Uterus (tissue), 4 donors: Measurements from ENCODE around the gene PLIN5. TPM values are rescaled to one million over a fixed set of nuclear protein-coding genes. Genes with fewer than 3 reads are reported as not detected.

Experiments
- DNase-seq, 2 donors: peaks; one replicate each; pipeline ENCODE4 v3.0.0-alpha.2; 2019 to 2020
- H3K27ac ChIP-seq, 2 donors: fragments of 200-600 bp; sonication (generic); 1 replicate in 1 of 2; 2 replicates in 1 of 2; pipeline ENCODE4 v1.5.1; 2016 to 2018
- H3K27me3 ChIP-seq, 2 donors: fragments of 200-600 bp; sonication (generic); one replicate each; pipeline ENCODE4 v1.5.1; 2018 to 2019; ENCODE audit warnings: control low read depth in 1 of 2
- H3K36me3 ChIP-seq, 2 donors: fragments of 200-600 bp; sonication (generic); one replicate each; pipeline ENCODE4 v1.5.1; 2019; ENCODE audit warnings: control low read depth in 1 of 2
- H3K4me1 ChIP-seq, 2 donors: fragments of 200-600 bp; sonication (generic); one replicate each; pipeline ENCODE4 v1.5.1; 2018 to 2019; ENCODE audit warnings: control low read depth in 1 of 2
- H3K4me3 ChIP-seq, 2 donors: fragments of 200-600 bp; sonication (generic); 1 replicate in 1 of 2; 2 replicates in 1 of 2; pipeline ENCODE4 v1.5.1; 2018 to 2019; ENCODE audit warnings: mild to moderate bottlenecking in 1 of 2
- H3K9me3 ChIP-seq, 2 donors: fragments of 200-600 bp; sonication (generic); one replicate each; pipeline ENCODE4 v1.5.1; 2019; ENCODE audit warnings: control low read depth in 1 of 2
- CTCF ChIP-seq, 4 experiments: fragments of 200-600 bp in 2 of 4; fragments of 450-650 bp in 2 of 4; sonication (generic) in 2 of 4; IDR thresholded peaks; one replicate each; pipeline ENCODE4 v1.5.1; 2016 to 2019; ENCODE audit warnings: antibody characterized with exemption in 4 of 4, mild to moderate bottlenecking in 2 of 4, moderate library complexity in 1 of 4
- POLR2A ChIP-seq, 2 donors: fragments of 450-650 bp; IDR thresholded peaks; one replicate each; pipeline ENCODE4 v1.6.1; 2016; ENCODE audit warnings: antibody characterized with exemption in 2 of 2, mild to moderate bottlenecking in 1 of 2, moderate library complexity in 1 of 2
- intact Hi-C: fragments of 100-400 bp; cut with DNase I; formaldehyde crosslinking; loops from one replicate; pipeline ENCODE4 v1.15.1; 2023; ENCODE audit warnings: low total_unique reads
- total RNA-seq, 4 donors: library from RNA; depleted of rRNA in 3 of 4; stranded (reverse); fragments of >200 nt in 3 of 4; gene quantifications; one replicate each; pipeline versions ENCODE4 v1.1.0 to v1.2.4, GENCODE V29; 2014 to 2023
- donor health status: DM: yes; HTN: yes; CAD: no.

The PLIN5 gene
- total RNA-seq, 4 donors from 2014 or later = 1.5 to 11.1 (median 3.0) TPM

GRCh38 chr19:4580961-4581665, 46.1 kb upstream of the PLIN5 start:
- TF ChIP-seq POLR2A (IDR thresholded peaks at IDR 0.05) (no peak), CTCF (IDR thresholded peaks at IDR 0.05) (no peak)
- intact Hi-C loops = no loop called here
- Histone ChIP-seq H3K9me3 (no peaks in the 10 kb centered on the region), H3K4me3 (peak overlapping the region; percentile 19 to 24), H3K27me3 (peaks cover 17 to 30% of the 10 kb centered on the region in 2 donors), H3K4me1 (peaks cover 0 to 21% of the 10 kb centered on the region in 2 donors), H3K36me3 (no peaks in the 10 kb centered on the region), H3K27ac (peak overlapping the region; percentile 47 to 62)
- no peak for DNase-seq

GRCh38 chr19:4580021-4580901, 45.2 kb upstream of the PLIN5 start:
- peaks cover 0 to 23% of the 10 kb centered on the region in 2 donors for H3K4me1 ChIP-seq
- H3K9me3 ChIP-seq = no peaks in the 10 kb centered on the region
- DNase-seq = no peak
- peaks cover 12 to 26% of the 10 kb centered on the region in 2 donors for H3K27me3 ChIP-seq
- intact Hi-C loops = no loop called here
- H3K36me3 ChIP-seq = no peaks in the 10 kb centered on the region
- H3K4me3 ChIP-seq = peak overlapping the region; percentile 19 to 24
- H3K27ac ChIP-seq = peak overlapping the region; percentile 47 to 62
- TF ChIP-seq CTCF (IDR thresholded peaks at IDR 0.05) (no peak), POLR2A (IDR thresholded peaks at IDR 0.05) (no peak)

- no peak overlapping the region for H3K27ac ChIP-seq
- no peaks in the 10 kb centered on the region for H3K36me3 ChIP-seq
- H3K4me1 ChIP-seq = peaks cover 0 to 22% of the 10 kb centered on the region in 2 donors
- peaks cover 5 to 17% of the 10 kb centered on the region in 2 donors for H3K27me3 ChIP-seq
- H3K4me3 ChIP-seq = no peak overlapping the region
- TF ChIP-seq CTCF (IDR thresholded peaks at IDR 0.05) (no peak), POLR2A (IDR thresholded peaks at IDR 0.05) (no peak)
- intact Hi-C loops = no loop called here
- no peaks in the 10 kb centered on the region for H3K9me3 ChIP-seq
- no peak for DNase-seq
These were observed 44.4 kb upstream of the PLIN5 start for GRCh38 chr19:4579389-4579788.

GRCh38 chr19:4578552-4579248, 43.7 kb upstream of the PLIN5 start:
- intact Hi-C loops = no loop called here
- peaks cover 0 to 10% of the 10 kb centered on the region in 2 donors for H3K27me3 ChIP-seq
- no peaks in the 10 kb centered on the region for H3K9me3 ChIP-seq
- H3K4me1 ChIP-seq = peaks cover 0 to 18% of the 10 kb centered on the region in 2 donors
- TF ChIP-seq POLR2A (IDR thresholded peaks at IDR 0.05) (no peak), CTCF (IDR thresholded peaks at IDR 0.05) (no peak)
- H3K36me3 ChIP-seq = no peaks in the 10 kb centered on the region
- DNase-seq = no peak
- H3K4me3 ChIP-seq = no peak overlapping the region
- no peak overlapping the region for H3K27ac ChIP-seq
